Kasumi-1 (cell line): ENCODE data around the gene NAP1L4.
A peak's percentile ranks its signal among the peaks of the same experiment; 100 is the strongest.

Experiments used
- DNase-seq, 2 experiments: peaks; one replicate each; lab custom pipeline; 2025; lab: John Stamatoyannopoulos, UW

The NAP1L4 gene, protein sequence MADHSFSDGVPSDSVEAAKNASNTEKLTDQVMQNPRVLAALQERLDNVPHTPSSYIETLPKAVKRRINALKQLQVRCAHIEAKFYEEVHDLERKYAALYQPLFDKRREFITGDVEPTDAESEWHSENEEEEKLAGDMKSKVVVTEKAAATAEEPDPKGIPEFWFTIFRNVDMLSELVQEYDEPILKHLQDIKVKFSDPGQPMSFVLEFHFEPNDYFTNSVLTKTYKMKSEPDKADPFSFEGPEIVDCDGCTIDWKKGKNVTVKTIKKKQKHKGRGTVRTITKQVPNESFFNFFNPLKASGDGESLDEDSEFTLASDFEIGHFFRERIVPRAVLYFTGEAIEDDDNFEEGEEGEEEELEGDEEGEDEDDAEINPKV

DNA sequence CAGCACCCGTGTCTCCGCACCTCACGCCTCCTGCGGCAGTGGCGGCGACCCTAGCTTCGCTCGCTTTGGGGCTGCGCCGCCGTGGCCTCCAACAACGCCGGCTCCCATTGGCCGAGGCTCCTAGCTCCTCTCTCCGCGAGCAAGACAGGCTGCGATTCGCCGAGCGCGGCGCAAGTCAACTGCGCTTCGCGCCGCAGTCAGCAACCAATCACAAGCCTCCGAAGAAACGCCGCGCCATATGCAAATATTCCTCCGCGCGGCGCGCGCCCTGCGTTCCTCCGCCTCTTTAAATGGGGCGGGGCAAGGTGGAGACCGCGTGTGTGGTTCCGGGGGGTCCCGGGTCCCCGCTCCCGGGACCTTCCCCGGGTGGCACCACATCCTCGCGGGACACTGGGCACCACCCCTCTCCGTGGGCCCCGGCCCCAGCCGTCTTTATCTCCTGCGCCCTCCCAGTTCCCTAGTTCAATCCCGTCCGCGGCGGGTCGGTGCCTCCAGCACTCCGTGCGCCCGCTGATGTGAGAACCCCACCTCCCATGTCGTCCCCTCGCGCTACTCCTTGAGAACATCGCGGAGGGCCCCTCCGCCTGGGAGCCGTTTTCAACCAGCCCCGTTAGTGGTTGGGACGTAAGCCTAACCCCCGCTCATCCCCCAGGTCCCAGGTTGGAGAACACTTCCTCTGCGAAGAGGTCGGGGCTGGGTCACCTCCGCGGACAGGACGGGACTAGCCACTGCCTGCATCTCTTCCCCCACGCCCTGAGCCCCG is at the start of gene NAP1L4:
NAP1L4 (minus strand) TSS at position 96 of the 763 bp plus-strand sequence. CDS start 13,109 bp downstream, outside the sequence.
- DNase-seq, result peak; percentile 97

DNA sequence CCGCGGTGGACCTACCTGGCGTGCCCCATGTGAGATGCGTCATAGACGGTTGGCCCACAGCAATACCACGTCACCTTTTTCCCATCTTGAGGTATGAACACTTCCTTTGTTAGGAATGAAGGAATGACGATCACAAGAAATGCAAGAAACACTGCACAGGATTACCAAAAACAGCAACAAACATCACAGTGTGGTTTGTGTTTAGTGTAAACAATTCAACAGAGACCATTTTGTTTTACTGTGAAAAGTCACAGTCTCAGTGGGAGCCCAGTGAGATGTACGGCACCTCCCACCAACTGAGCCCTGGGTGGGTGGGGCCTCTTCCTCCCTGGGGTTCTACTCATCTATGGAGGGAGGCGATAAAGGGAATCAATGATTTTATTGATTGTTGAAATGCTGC is 48.8 kb upstream of the NAP1L4 start:
- no peak for DNase-seq

DNA sequence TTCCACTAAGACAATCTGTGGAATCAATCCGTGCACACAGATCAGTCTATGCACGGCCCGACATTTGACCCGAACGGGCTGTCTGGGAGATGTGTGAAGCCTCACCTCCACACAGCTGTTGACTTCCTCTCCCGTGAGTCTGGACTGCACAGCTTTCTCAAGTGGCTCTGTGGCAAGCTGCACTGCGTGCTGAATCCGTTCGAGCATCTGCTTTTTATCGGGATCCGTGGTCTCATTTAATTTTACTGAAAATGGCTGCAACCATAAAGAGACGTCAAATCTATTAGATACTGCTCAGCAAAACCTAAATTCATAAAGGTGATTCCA is 45.8 kb upstream of the NAP1L4 start:
- DNase-seq, result no peak

DNA sequence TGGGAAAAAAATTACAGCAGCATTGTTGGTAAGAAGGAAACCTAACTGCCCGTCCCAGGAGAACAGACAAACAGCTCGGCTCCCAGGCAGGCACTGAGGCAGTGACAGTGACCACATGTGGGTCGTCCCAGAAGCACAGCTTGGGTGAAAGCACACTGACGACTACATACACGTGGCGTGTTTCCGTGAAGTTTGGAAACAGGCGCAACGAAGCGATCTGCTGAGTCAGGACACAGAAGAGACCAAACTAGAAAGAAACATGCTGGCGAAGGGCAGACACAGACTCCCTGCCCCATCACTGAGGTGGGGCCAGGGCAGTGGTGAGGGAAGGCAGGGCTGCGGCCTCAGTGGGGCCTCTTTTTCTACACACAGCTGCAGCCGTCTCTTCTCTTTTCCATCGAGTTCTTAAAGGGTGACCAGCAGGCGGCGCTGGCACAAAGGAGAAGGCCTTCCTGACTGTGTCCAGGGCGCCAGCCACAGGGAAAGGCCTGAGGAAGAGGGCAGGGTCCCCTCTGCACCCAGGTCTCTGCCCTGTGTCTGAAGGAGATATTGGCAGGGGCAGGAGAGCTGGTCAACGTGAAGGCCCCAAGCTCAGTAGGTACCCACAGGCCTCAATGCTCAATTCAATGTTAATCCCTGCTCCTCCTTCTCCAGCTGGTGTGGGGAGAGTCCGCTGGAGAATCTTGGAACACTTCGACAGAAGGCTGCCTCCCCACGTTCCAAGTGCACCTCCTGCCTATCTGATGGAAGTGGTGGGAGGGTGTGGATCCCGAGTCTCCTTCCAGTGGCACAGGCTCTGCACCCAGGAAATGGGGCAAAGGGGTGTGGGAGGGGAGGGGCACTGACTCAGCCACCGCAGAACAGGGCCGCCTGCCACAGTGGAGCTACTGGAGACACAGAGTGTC is 45.2 kb upstream of the NAP1L4 start:
- DNase-seq, result peak; percentile 54 to 78

DNA sequence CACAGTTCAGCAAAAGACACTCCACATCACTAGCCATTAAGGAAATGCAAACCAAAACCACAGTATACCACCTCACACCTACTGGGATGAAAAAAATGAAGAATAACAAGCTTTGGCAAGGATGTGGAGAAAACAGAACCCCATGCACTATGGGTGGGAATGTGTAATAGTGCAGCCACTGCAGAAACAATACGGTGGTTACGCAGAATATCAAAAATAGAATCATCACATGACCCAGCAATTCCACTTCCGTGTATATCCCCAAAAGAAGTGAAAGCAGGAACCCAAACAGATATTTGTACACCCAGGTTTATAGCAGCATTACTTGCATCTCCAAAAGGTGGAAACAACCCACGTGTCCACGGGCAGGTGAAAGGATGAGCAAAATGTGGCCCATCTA is 44.3 kb upstream of the NAP1L4 start:
- DNase-seq, result no peak

DNA sequence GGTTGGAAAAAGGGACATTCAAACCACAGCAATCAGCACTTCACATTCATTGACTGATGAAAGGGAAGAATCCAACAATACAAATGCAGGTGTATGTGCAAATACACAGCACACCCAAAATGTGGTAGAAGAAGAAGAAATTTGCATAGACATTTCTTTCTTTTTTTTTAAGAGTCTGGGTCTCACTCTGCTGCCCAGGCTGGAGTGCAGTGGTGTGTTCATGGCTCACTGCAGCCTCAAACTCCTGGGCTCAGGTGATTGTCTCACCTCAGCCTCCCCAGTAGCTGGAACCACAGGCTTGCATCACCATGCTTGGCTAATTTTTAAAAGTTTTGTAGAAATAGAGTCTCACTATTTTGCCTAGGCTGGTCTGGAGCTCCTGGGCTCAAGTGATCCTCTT is 43.2 kb upstream of the NAP1L4 start:
- DNase-seq, result no peak

DNA sequence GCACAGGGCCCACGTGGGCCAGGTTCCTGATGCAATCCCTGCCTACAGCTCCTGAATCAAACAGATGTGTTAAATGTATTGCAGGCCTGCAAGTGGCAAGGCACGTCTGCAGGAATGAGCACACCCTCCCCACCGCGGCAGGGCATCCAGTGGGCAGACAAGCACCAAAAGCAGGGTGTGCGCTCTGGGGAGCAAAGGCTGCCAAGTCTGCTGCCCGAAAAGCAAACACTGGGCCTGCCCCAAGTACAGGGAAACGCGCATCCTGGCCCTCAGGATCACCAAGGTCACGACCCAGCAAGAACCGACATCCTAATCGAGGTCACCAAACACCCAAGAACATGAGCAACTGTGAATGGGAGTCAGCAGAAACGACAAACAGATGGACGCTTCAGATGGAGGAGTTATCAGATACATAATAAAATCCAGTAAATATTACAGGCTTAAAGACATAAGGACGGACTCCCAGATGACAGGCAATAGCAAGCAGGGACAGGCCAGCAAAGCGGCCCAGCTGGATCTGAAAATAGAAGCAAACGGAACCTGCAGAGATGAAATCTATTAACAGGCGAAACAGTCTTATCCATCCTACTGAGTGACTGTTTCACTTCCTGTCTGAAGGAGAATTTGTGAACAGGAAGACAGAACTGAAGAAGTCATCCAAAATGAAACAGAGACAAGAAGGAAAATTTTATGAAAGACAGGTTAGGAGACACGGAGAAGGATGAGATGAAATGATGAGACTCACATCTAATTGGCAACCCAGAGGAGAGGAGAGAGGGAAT is 38.4 kb upstream of the NAP1L4 start:
- DNase-seq, result no peak

DNA sequence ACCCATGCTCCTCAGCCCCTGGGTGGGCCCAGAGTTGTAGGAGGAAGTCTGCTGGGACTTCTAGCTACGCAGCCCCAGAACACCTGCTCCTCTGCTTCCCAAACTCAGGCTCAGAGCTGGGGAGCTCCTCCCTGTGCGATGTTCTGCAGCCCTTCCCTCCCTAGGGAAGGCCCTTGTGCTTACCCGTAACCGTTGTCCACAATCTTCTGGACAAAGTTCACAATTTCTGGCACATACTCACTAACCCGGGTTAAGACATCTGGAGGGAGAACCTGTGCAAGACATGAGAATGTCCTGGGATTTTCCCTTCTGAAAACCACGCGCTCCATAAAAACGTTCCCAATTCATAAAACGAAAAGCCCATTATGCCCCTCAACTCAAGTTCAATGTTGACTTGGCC is 36.7 kb upstream of the NAP1L4 start:
- no peak for DNase-seq

DNA sequence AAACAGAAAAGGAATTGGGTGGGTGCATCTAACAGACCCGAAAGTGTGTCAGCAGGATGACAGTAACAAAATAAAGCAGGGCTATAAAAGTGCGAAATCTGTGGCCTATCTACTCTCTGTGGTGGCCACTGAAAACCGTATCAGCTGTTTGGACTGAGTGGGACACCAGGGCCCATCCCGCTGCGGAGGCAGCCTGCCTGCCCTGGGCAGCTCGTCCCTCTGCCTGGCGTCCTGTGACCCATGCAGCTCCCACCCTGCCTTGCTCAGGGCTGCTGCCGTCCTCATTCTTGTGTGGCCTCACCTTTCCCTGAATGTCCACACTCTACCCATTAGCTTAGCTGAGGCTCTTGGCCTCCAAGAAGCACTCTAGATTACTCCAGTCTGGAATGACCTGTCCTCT is 34.7 kb upstream of the NAP1L4 start:
- no peak for DNase-seq

DNA sequence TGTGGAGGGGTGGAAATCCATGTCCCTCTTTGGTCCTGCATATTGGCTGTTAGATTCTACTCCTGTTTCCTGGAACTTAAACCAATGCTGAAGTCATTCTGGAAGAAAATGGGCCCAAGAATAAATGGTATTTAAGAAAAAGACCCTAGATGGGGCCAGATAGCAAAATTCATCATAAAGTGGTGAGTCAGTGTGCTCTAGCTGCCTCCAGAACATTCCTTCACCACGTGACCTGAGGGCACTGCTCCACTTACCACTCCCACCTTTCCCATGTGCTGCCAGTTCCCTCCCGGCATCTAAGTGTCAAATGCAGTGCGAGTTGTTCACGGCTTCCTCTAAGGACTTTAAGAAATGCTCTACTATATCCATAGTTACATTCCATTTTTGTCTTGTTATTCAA is 30.9 kb upstream of the NAP1L4 start:
- DNase-seq, result no peak

DNA sequence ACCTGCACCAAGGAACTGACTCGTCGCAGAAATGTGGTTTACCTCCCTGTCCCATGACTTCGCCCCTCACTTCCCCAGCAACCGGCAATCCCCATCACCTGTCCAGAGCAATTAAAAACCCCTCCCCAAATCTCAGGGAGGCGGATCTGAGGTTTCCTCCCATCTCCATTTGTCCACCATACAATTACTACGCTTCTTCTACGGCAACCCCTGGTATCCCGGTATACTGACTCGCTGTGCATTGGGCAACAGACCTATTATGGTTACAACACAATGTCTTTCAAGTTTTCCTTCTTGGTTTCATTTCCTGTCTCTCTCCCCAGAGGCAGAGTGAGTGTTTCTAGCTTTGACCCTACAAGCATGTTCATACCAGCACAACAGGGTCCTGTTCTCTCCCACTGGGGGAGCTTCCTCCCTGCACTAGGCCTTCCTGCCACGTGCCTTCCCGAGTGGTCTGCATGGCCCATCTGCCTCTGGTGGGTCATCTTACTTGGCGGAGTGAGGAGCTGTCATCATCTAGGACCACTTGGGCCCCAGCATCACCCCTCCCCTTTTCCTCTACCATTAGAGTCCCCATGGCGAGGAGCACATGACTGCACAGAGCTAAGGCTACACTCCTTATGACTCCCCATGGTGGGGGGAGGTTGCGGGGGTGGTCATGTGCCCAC is 30.3 kb upstream of the NAP1L4 start:
- DNase-seq, result peak; percentile 23 to 40

DNA sequence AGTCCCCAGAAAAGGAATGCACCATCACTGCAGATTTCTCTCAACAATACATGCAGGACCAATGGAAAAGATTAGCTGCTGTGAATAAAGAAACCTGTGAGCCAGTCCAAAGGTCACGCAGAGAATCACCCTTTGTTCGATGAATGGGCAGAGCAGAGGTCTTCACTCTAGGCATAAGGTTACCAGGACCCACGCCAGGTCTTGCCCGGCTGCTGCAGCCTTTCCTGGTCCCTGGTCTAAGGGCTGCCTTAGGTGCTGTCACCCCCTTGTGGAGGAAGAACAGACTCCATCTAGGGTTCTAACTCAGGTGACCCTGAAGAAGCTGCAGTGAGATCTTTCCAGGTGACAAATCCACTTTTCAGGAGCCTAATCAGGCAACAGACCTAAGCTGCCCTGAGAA is 29.0 kb upstream of the NAP1L4 start:
- DNase-seq, result peak; percentile 23 to 34

DNA sequence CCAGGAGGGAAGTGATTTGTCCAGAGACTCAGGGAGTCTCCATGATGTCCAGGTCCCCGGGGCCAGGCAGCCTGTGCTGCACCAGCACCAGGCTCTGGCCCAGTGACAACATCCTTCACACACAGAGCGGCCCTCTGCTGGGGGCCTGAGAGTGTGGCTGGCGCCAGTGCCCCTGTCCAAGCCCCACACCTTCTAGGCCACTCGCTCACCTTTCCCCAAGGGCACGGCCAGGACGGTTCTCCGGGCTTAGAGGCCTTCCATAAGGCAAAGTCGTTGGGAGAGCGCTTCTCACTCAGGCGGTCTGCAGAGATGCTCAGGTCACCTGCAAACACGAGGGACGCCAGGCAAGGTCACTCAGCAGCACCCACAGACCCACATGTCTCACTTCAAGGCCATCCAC is 27.9 kb upstream of the NAP1L4 start:
- no peak for DNase-seq

DNA sequence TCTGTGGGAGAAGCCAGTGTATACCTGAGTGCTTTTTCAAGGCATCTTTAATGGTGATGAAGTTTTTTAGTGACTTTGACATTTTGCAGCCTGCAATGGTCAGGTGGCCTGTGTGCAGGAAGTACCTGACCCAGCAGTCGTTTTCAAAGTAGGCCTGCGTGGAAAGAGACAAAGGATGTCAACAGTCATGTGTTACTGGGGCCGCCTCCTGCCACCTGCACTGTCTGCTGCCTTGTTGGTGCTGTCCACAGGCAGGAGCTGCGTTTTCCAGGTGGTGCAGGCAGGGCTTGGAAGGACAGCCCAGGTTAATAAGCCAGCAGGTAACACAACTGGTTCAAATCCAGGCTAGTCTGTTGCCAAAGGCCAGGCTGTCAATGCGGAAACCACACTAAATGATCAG is 26.5 kb upstream of the NAP1L4 start:
- DNase-seq, result no peak

DNA sequence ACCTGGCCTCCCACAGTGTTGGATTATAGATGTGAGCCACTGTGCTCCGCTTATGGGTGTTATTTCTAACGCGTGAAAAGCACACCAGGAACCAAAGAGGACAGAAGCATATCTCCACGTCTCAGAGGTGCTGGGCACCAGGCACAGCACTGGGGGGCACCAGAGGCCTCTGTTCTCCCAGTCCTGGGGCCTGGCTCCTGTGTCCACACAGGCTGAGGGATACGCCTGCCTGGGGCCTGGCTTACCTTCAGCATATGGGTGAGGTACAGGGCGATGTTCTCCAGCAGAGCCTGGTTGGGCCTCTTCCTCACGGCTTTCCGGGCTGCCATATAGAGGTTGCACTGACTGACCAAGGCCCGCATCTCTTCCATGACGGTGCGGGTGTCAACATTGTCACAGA is 24.7 kb upstream of the NAP1L4 start:
- peak in 1 of 2 experiments; percentile 2 for DNase-seq

DNA sequence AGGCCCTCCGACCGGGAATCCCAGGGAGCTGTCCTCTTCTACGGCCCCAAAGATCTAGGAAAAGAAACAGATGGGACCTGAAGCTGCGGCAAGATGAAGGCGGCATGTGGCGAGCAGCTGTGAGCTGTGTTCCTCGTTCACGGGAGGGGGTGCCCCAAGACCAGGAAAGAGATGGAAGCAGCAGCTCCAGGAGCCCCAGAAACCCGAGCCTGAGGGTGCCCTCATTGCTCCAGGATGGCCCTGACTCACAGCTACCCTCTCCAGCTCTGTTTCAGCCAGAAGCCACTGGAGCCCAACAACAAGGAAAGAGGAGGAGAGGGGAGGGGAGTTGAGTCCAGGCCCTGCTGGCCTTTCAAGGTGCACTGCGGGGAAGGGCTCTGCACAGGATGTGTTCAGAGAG is 23.7 kb upstream of the NAP1L4 start:
- DNase-seq, result no peak

DNA sequence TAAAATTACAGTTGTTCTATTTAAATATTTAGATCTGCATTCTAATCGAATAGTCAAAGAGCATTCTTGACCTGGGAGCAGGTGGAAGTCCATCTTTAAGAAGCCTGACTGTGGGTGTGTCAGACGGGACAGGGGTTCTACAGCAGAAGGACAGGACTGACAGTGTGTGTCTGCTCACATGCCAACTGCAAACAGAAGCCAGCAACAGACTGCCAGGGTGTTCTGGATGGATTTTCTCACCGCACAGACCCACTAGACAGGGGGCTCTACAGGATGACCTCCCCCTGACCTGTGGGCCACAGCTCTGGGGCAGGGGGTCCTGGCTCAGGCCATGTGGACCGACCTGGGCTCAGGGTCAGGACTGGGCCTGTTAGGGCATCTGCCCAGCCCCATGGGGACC is 22.8 kb upstream of the NAP1L4 start:
- DNase-seq, result no peak

DNA sequence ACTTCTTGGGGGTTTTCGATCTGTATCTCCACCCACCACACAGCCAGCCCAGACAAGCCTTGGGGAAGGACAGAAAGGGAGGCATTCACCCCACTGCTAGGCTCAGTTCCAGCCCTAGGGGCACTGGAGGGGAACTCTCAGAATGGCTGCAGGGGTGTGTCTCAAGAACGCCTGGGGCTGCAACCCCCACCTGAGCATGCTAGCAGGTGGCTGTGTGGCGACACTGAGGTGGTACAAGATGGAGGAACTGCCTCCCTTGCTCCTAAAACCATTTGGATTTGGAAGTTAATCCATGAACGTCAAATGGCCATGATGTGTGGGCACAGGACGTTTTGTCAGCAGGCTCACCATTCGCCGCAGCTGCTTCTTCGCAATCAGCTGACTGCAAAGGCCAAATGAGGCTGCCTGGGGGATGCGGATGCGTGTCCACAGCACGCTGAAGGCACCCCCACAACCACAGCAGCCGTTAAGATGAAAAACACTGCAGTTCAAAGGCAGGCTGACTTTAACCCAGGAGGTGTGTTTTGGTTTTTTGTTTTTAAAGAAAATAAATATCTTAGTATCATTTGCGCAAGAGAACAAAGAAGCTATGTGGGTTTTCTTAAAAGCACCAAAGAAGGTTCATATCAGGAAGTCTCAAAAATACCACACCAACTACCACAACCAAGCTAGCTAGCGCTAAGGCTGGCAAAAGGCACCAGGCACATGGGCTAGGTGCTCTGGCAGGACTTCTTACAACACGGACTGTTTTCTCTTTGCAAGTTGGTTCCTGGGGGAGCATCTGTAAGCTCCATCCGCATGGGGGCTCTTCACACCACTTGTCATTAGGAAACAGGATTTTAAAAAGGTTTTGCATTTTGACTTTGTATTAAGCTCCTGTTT is 22.2 kb upstream of the NAP1L4 start:
- no peak for DNase-seq

DNA sequence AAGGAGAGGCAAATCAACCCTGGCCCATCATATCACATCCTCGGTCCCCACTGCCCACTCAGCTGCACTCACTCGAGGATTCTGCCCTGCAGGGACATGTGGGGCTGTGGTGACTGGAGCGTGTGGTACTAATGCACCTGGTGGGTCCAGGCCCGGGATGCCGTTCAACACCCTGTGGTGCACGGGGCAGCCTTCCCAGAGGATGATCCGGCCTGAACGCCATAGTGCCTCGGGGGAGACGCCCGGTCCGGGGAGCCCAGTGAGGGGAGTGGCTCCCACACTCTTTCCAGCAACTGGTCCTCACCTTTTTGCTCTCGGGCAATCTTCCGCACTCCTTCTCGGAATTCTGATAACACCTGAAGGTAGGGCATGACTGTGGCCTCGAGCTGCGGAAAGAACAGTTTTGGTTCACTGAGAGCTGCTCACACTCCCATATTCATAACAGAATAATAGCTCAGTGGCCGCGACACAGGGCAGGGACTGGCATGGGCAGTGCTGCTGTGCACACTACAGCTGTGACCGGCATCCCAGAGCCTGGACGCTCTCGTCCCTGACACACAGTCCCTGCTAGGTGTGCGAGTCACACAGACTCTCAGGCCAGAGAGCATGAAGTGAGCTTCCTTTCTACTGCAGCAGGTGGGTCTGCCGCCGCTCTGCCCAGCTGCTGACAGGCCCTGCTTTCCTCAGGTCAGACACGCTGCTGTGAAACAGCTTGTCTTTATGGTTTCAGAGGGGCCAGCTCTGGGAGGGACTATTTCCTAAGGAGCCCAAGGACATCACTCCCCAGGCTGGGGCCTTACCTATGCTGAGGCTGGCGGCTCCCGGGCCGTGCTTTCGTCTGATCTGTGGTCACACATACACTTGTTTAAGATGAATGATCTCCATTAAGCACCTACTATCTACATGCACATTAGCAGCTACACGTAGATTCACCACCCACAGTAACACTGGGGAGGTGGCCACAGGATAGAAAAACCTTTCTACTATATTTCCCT is 20.1 kb upstream of the NAP1L4 start:
- DNase-seq, result no peak
